ENCODE results near the gene DPH2.
A peak's percentile ranks its signal among the peaks of the same experiment; 100 is the strongest.

GRCh38 chr1:43968348-43968948, 1.4 kb upstream of the DPH2 start:
- TF ChIP-seq ARID4B (CRISPR knock-in tag; IDR thresholded peaks at IDR 0.05; ENCODE audit: borderline replicate concordance), result 0 out of 2 replicates have a peak, but pooled peaks have one; percentile 55
- TF ChIP-seq, protein P1, sequence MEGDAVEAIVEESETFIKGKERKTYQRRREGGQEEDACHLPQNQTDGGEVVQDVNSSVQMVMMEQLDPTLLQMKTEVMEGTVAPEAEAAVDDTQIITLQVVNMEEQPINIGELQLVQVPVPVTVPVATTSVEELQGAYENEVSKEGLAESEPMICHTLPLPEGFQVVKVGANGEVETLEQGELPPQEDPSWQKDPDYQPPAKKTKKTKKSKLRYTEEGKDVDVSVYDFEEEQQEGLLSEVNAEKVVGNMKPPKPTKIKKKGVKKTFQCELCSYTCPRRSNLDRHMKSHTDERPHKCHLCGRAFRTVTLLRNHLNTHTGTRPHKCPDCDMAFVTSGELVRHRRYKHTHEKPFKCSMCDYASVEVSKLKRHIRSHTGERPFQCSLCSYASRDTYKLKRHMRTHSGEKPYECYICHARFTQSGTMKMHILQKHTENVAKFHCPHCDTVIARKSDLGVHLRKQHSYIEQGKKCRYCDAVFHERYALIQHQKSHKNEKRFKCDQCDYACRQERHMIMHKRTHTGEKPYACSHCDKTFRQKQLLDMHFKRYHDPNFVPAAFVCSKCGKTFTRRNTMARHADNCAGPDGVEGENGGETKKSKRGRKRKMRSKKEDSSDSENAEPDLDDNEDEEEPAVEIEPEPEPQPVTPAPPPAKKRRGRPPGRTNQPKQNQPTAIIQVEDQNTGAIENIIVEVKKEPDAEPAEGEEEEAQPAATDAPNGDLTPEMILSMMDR (IDR thresholded peaks at IDR 0.05), result no peak
- no peak for TF ChIP-seq NFATC4 (CRISPR knock-in tag; IDR thresholded peaks at IDR 0.05)
- TF ChIP-seq MAX (CRISPR knock-in tag; IDR thresholded peaks at IDR 0.05), result no peak
- no peak for TF ChIP-seq USF2 (CRISPR knock-in tag; IDR thresholded peaks at IDR 0.05)
- TF ChIP-seq GTF2I (CRISPR knock-in tag; conservative IDR thresholded peaks at IDR 0.05), result no peak

Measured in WTC11 (cell line).